ENCODE results near the gene ENG.

ENG gene

GRCh38 chr9:127884427-127884911, 30.0 kb upstream of the ENG start (continued):
- TF ChIP-seq ZNF302 (tag by site-specific recombination; IDR thresholded peaks at IDR 0.05; ENCODE audit: low read depth) (no peak), ZNF658 (tag by site-specific recombination; IDR thresholded peaks at IDR 0.05) (no peak), ZNF184 (tag by site-specific recombination; IDR thresholded peaks at IDR 0.05) (no peak), ZNF785 (tag by site-specific recombination; IDR thresholded peaks at IDR 0.05) (no peak), ZNF280D (tag by site-specific recombination; IDR thresholded peaks at IDR 0.05) (no peak), ZNF133 (tag by site-specific recombination; IDR thresholded peaks at IDR 0.05) (no peak), ZNF423 (tag by site-specific recombination; IDR thresholded peaks at IDR 0.05) (0 out of 2 replicates have a peak, but pooled peaks have one; percentile 18), ZNF580 (tag by site-specific recombination; IDR thresholded peaks at IDR 0.05) (no peak), ZNF221 (tag by site-specific recombination; IDR thresholded peaks at IDR 0.05; ENCODE audit: borderline replicate concordance) (no peak), ZNF398 (tag by site-specific recombination; IDR thresholded peaks at IDR 0.05) (no peak), KLF8 (tag by site-specific recombination; IDR thresholded peaks at IDR 0.05) (no peak), ZNF701 (tag by site-specific recombination; IDR thresholded peaks at IDR 0.05) (no peak), ZNF449 (tag by site-specific recombination; IDR thresholded peaks at IDR 0.05) (peak; percentile 68), SP3 (tag by site-specific recombination; IDR thresholded peaks at IDR 0.05) (no peak), PRDM2 (tag by site-specific recombination; IDR thresholded peaks at IDR 0.05; ENCODE audit: borderline replicate concordance) (no peak), MEIS1 (CRISPR knock-in tag; IDR thresholded peaks at IDR 0.05; ENCODE audit: borderline replicate concordance) (no peak), ZNF202 (tag by site-specific recombination; IDR thresholded peaks at IDR 0.05; ENCODE audit: borderline replicate concordance) (no peak), ZNF366 (tag by site-specific recombination; conservative IDR thresholded peaks at IDR 0.05) (no peak), HOXA7 (CRISPR knock-in tag; IDR thresholded peaks at IDR 0.05; ENCODE audit: borderline replicate concordance) (no peak), ZNF146 (tag by site-specific recombination; IDR thresholded peaks at IDR 0.05) (no peak), ZBTB11 (tag by site-specific recombination; conservative IDR thresholded peaks at IDR 0.05; ENCODE audit: low read depth) (no peak), OSR2 (tag by site-specific recombination; IDR thresholded peaks at IDR 0.05) (no peak)

Measured in HEK293 (cell line).